Measurements from ENCODE around the gene MYO5A.
A peak's percentile ranks its signal among the peaks of the same experiment; 100 is the strongest.

Gene MYO5A

DNA sequence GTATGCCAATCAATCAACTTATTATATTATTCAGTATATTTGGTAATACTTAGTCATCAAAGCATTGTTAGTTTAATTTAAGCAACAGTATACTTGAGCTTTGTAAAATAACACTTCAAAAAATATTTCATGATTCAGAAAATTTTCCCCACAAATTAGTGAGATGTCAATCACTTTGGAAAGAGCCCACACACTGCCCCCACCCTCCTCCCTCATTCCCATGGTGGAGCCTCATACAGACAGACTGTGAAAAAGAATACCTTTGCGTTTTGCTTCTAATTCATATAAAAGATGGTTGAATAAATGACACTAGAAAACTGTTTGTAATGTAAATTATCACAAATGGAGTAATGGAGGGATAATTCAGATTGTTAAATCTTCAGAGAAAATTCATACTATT lies 189.8 kb downstream of the MYO5A start:
- H3K27me3 ChIP-seq (ENCODE audit: insufficient read depth, low read length): no peaks in the 10 kb centered on the region
- TF ChIP-seq EZH2 (IDR thresholded peaks at IDR 0.05; ENCODE audit: borderline replicate concordance, low read length): no peak
- TF ChIP-seq, protein P1, sequence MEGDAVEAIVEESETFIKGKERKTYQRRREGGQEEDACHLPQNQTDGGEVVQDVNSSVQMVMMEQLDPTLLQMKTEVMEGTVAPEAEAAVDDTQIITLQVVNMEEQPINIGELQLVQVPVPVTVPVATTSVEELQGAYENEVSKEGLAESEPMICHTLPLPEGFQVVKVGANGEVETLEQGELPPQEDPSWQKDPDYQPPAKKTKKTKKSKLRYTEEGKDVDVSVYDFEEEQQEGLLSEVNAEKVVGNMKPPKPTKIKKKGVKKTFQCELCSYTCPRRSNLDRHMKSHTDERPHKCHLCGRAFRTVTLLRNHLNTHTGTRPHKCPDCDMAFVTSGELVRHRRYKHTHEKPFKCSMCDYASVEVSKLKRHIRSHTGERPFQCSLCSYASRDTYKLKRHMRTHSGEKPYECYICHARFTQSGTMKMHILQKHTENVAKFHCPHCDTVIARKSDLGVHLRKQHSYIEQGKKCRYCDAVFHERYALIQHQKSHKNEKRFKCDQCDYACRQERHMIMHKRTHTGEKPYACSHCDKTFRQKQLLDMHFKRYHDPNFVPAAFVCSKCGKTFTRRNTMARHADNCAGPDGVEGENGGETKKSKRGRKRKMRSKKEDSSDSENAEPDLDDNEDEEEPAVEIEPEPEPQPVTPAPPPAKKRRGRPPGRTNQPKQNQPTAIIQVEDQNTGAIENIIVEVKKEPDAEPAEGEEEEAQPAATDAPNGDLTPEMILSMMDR (IDR thresholded peaks at IDR 0.05; ENCODE audit: low read length): no peak
- H3K79me2 ChIP-seq (ENCODE audit: insufficient read depth, low read length): no peaks in the 10 kb centered on the region
- no peak overlapping the region for H2AFZ ChIP-seq (ENCODE audit: low read length)
- H3K9me3 ChIP-seq (ENCODE audit: low read length): no peaks in the 10 kb centered on the region
- no peaks in the 10 kb centered on the region for H3K9me2 ChIP-seq (ENCODE audit: low read depth, low read length)
- no peak overlapping the region for H3K9ac ChIP-seq (ENCODE audit: low read length)
- H3K36me3 ChIP-seq (ENCODE audit: insufficient read depth, low read length): peaks cover 14% of the 10 kb centered on the region; the same call in 1 of the 2 replicates
- H3K4me2 ChIP-seq (ENCODE audit: low read length): no peak overlapping the region
- H4K20me1 ChIP-seq (ENCODE audit: insufficient read depth, low read length): no peaks in the 10 kb centered on the region
- H3K27ac ChIP-seq (ENCODE audit: low read depth, low read length, poor library complexity, severe bottlenecking): no peak overlapping the region
- H3F3A ChIP-seq (ENCODE audit: insufficient read depth, low read length): no peaks in the 10 kb centered on the region
- peaks cover 15% of the 10 kb centered on the region for H3K4me1 ChIP-seq (ENCODE audit: insufficient read depth, low read length, severe bottlenecking)
- no peak overlapping the region for H3K4me3 ChIP-seq (ENCODE audit: low read depth, low read length, poor library complexity, severe bottlenecking)

GRCh38 chr15:52338058-52338457 lies 190.6 kb downstream of the MYO5A start:
- Histone ChIP-seq H4K20me1 (ENCODE audit: insufficient read depth, low read length) (no peaks in the 10 kb centered on the region), H3K9me2 (ENCODE audit: low read depth, low read length) (no peaks in the 10 kb centered on the region), H3K27me3 (ENCODE audit: insufficient read depth, low read length) (no peaks in the 10 kb centered on the region), H3K9ac (ENCODE audit: low read length) (no peak overlapping the region), H3K9me3 (ENCODE audit: low read length) (no peaks in the 10 kb centered on the region), H3K4me2 (ENCODE audit: low read length) (no peak overlapping the region), H3K36me3 (ENCODE audit: insufficient read depth, low read length) (peaks cover 14% of the 10 kb centered on the region; the same call in 1 of the 2 replicates), H3F3A (ENCODE audit: insufficient read depth, low read length) (no peaks in the 10 kb centered on the region), H3K4me1 (ENCODE audit: insufficient read depth, low read length, severe bottlenecking) (peaks cover 15% of the 10 kb centered on the region), H3K4me3 (ENCODE audit: low read depth, low read length, poor library complexity, severe bottlenecking) (no peak overlapping the region), H3K27ac (ENCODE audit: low read depth, low read length, poor library complexity, severe bottlenecking) (no peak overlapping the region), H3K79me2 (ENCODE audit: insufficient read depth, low read length) (no peaks in the 10 kb centered on the region), H2AFZ (ENCODE audit: low read length) (no peak overlapping the region)
- no peak for TF ChIP-seq EZH2 (IDR thresholded peaks at IDR 0.05; ENCODE audit: borderline replicate concordance, low read length)
- TF ChIP-seq, protein P1 (IDR thresholded peaks at IDR 0.05; ENCODE audit: low read length): no peak

DNA sequence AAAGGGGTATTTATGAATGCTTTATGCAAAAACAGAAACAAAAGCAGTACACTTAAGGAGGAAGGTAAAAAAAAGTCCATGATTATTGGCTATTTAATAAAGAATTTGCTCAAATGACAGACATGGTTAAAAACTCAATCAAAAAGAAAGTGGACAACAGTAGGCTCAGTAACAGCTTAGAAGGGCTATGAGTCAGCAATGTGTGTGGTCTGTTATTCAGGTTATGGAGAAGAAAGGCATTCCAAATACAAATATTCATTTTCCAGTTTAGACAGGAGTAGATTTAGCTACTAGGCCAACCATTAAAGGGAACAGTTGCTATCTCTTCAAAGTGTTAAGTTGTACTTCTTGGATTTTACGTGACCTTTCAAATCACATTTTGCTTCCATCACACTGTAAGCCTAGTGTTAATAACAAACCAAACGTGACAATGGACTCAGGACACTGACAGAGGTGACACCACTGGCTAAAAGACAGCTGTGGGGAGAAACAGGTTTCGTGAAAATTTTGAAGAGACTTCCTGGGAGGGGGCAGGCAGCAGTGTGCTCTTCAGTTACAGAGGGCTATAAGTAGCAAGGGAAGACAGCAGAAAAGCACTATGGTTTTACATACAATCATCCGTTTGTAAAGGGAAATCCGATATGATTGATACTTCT lies 191.4 kb downstream of the MYO5A start:
- no peak overlapping the region for H3K4me2 ChIP-seq (ENCODE audit: low read length)
- H3K27me3 ChIP-seq (ENCODE audit: insufficient read depth, low read length): no peaks in the 10 kb centered on the region
- no peaks in the 10 kb centered on the region for H3K79me2 ChIP-seq (ENCODE audit: insufficient read depth, low read length)
- H3K36me3 ChIP-seq (ENCODE audit: insufficient read depth, low read length): peaks cover 14% of the 10 kb centered on the region; the same call in 1 of the 2 replicates
- 0 out of 2 replicates have a peak overlapping the region, but pooled peaks have one; percentile 30 for H2AFZ ChIP-seq (ENCODE audit: low read length)
- H3F3A ChIP-seq (ENCODE audit: insufficient read depth, low read length): no peaks in the 10 kb centered on the region
- no peaks in the 10 kb centered on the region for H3K9me2 ChIP-seq (ENCODE audit: low read depth, low read length)
- no peak overlapping the region for H3K4me3 ChIP-seq (ENCODE audit: low read depth, low read length, poor library complexity, severe bottlenecking)
- H4K20me1 ChIP-seq (ENCODE audit: insufficient read depth, low read length): no peaks in the 10 kb centered on the region
- H3K9me3 ChIP-seq (ENCODE audit: low read length): no peaks in the 10 kb centered on the region
- peaks cover 16% of the 10 kb centered on the region for H3K4me1 ChIP-seq (ENCODE audit: insufficient read depth, low read length, severe bottlenecking)
- TF ChIP-seq, protein P1 (IDR thresholded peaks at IDR 0.05; ENCODE audit: low read length): no peak
- TF ChIP-seq EZH2 (IDR thresholded peaks at IDR 0.05; ENCODE audit: borderline replicate concordance, low read length): no peak
- H3K9ac ChIP-seq (ENCODE audit: low read length): no peak overlapping the region
- H3K27ac ChIP-seq (ENCODE audit: low read depth, low read length, poor library complexity, severe bottlenecking): peak overlapping the region; percentile 19
